Bone marrow (tissue), 2 donors: ENCODE measurements around the gene MLLT3.

Source experiments
- DNase-seq, 2 donors: peaks; one replicate each; lab custom pipeline; 2025; lab: John Stamatoyannopoulos, UW

The MLLT3 gene

DNA sequence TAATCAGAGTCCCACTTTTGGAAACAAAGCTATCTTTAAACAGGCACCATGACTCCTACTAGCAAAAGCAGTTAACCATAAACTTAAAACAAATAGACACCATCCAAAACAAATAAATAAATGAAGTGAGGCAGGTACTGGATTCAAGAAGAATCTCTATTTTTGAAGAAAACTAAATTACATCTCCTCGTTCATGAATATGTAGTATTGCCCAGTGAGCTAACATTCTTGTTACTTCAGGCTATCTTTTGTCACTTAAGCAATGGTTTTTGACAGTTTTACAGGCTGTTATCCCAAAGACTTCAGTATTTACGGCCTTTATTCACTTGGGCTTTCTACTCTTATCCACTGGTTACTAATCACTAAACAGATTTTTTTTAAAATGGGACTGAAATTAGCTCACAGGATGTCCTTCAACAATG, 242.5 kb downstream of the MLLT3 start:
- DNase-seq: no peak

DNA sequence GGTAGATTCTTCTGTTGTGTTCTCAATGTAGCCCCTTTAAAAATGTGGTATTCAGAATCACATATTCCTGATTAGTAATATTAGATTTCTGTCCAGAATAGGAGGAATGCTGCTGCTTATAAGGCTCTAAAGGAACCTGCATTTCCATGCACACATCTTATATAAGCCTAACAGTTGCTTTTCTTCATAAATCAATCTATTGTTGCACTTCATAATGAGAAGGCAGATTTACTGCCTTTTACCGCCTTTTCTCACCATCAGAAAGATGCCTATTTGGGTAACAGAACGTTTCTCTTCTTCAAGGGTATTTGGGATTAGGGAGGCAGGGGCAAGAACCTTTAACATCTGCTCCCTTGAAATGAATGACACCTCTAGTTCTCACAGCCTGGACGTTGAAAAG, 243.4 kb downstream of the MLLT3 start:
- DNase-seq: no peak

DNA sequence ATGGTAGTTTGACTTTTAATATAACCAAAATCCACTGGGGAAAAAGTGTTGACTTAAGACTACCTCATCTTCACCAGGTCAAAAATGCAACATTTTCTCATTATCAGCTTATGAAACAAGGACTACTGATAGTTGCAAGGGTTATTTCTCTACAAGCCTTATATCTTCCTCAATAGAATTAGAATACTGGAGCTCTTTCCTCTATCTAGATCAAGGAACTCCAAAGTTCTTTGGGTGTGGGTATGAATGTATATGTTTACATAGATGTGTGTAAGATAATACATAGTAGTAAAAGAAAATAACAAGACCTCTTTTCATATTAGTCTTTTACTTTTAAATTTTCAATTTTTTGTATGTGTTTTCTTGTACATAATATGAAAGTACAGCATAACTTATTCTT, 244.5 kb downstream of the MLLT3 start:
- DNase-seq: no peak

DNA sequence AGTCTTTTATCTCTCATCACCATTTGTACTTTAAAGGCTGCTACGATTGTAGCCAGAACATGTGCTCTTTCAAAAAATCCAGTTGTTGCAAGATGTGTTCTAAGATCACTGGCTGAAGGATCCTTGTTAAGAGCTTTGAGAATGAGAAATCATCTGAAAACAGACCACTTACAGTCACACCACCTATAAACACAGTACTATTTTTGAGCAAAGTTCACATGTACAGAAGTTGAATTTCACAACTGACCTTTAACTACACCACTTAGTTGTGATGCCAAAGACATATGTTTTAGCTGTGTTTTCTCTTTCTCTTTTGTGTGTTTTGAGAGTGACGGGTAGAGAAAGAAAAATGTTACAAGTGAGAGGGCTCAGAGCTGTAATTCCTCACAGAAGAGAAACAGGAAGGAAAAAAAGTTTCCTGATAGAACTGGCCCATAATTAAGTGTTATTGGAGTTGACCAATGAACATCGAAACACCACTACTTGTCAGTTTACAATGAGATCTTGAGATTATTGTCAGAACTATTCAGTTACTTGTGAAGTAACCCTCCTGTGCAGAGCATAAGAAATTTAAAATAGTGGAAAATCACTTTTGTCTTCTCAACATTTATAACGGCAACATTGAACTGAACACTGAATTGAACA, 245.4 kb downstream of the MLLT3 start:
- no peak for DNase-seq

- DNase-seq: no peak
These were observed 246.3 kb downstream of the MLLT3 start for GRCh38 chr9:20376042-20376441.

GRCh38 chr9:20373263-20373662, 249.0 kb downstream of the MLLT3 start:
- DNase-seq: no peak

- no peak for DNase-seq
These were observed 252.9 kb downstream of the MLLT3 start for GRCh38 chr9:20369391-20369790.

DNA sequence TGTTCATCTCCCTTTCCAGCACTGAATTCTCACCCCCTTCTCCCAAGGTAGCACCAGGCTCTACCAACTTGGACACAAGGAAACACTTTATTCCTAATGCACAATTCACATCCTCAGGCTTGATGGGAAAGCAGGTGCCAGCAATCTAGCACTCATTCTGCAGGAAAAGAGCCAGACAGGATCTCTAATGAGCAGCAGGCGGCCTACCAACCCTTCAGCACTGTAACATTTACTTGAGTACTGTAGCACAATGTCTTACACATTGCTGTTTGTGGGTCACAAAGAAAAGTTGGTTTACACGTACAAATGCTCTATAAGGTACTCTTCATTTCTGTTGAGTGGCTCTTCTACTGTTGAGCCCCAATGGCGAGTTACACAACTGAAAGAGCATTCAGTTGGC, 254.4 kb downstream of the MLLT3 start:
- no peak for DNase-seq

GRCh38 chr9:20364959-20365358, 257.3 kb downstream of the MLLT3 start:
- no peak for DNase-seq

DNA sequence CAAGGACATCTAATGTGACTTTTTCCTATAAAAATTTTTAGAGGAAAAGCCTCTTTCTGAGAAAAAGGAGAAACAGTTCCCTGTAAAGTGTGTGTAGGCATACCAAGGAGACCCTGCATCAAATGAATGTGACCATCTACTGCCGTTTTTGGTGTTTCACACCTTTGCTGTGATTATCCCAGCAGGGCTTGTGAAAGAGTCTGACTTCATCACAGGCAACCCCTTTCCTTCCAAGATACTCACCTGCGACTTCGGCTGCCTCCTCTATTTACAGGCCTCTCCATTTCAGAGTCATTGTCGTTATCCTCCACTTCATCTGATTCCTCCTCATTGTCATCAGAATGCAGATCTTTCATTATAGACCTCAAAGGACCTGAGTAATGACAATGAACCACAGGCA, 259.1 kb downstream of the MLLT3 start:
- no peak for DNase-seq

GRCh38 chr9:20361656-20362570, 260.4 kb downstream of the MLLT3 start:
- DNase-seq: no peak

GRCh38 chr9:20361229-20361628, 261.1 kb downstream of the MLLT3 start:
- DNase-seq: no peak

GRCh38 chr9:20358207-20358606, 264.1 kb downstream of the MLLT3 start:
- peak in 1 of 2 donors; percentile 28 for DNase-seq

DNA sequence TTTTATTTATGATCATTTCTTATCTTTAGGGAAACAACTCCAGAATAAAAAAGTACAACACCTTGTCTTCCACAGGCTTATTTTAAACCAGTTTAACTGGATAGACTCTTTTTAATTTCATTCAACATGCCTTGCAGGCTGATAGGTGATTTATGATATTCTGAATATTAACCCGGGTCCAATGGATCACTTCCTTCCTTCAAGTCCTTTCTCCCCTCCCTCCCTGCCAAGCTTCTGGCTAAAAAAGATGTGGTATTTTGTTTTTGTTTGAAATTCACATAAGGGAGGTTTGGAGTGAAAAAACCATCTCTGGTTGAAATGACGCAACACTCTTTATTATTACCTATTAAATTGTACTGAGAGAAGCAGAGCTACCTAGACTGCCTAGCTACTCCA, 265.3 kb downstream of the MLLT3 start:
- DNase-seq: no peak

DNA sequence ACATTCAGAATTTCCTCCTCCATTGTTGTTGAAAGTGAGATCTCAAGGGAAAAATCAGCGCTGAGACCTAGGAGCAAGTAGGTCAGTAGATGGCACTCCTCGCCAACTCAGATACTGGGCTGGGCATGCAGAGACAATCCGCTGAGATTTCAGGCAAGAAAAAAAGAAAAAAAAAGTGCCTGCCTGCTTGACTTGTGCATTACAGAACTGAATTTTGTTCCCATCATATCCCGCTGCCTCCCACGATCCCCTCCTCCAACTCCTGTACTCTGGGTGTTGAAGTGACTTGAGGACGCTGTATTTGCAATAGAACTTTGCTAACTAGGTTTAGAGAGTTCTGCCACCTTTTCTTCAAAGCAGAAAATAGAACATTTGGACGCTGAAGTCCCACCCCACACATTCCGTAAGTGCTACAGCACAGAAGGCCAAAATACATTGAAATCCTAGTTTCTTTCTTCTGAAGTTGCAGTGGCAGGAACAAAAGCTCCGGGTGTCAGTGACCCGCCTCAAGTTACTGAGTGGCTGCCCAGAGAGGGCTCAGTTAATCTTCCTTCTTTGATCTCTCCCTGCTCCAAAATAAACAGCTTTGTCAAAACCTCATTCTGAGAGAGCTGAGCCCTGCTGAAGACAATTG, 265.8 kb downstream of the MLLT3 start:
- DNase-seq: peak in 1 of 2 donors; percentile 68

GRCh38 chr9:20355022-20355421, 267.3 kb downstream of the MLLT3 start:
- DNase-seq: no peak

GRCh38 chr9:20353931-20354652, 268.2 kb downstream of the MLLT3 start:
- DNase-seq: no peak

GRCh38 chr9:20353524-20353923, 268.8 kb downstream of the MLLT3 start:
- DNase-seq: no peak

GRCh38 chr9:20352591-20352990, 269.7 kb downstream of the MLLT3 start:
- DNase-seq: no peak

GRCh38 chr9:20351715-20352114, 270.6 kb downstream of the MLLT3 start:
- no peak for DNase-seq

GRCh38 chr9:20349568-20349967, 272.7 kb downstream of the MLLT3 start:
- no peak for DNase-seq

- no peak for DNase-seq
These were observed 279.0 kb downstream of the MLLT3 start for GRCh38 chr9:20343325-20343724.
